Myocyte (in vitro differentiated cells): ENCODE results near the gene SLC25A38. TPM values are rescaled to one million over a fixed set of nuclear protein-coding genes. Genes with fewer than 3 reads are reported as not detected.
"Not testable (repeated sequence)": the region's sequence is repeated elsewhere in the genome, so short reads cannot be mapped to it uniquely, and the experiment has no call there.

ENCODE experiments used
- DNase-seq: peaks from one replicate; pipeline ENCODE4 v3.0.0-alpha.2; 2012; ENCODE audit warnings: low read depth
- total RNA-seq: library from RNA; depleted of rRNA; stranded (reverse); fragments of >200 nt; gene quantifications from 2 replicates; pipeline ENCODE4 v1.2.3, GENCODE V29; 2014

SLC25A38 gene
- total RNA-seq, 1 donor from 2014 or later = 28.5 TPM

- no peak for DNase-seq
Measured at GRCh38 chr3:39407259-39407629, 24.1 kb downstream of the SLC25A38 start.

- DNase-seq = no peak
Measured at GRCh38 chr3:39407773-39408492, 24.8 kb downstream of the SLC25A38 start.

- no peak for DNase-seq
Measured at GRCh38 chr3:39408493-39409372, 25.6 kb downstream of the SLC25A38 start.

GRCh38 chr3:39409514-39410136 lies 26.5 kb downstream of the SLC25A38 start:
- DNase-seq = no peak

DNA sequence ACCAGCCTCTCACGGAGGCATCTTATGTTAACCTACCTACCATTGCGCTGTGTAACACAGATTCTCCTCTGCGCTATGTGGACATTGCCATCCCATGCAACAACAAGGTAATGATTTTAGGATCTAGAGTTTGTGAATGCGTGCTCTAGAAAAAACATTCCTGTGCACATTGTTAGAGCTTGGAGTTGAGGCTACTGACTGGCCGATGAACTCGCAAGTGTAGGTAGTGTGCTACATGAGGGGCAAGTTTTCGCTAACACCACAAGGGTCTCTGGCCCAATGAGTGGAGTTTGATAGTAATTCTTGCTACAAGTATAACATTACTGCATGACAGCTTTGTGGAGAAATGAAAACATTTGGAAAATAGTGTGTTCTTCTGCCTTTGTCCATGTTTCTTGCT lies 27.7 kb downstream of the SLC25A38 start:
- DNase-seq = no peak

DNA sequence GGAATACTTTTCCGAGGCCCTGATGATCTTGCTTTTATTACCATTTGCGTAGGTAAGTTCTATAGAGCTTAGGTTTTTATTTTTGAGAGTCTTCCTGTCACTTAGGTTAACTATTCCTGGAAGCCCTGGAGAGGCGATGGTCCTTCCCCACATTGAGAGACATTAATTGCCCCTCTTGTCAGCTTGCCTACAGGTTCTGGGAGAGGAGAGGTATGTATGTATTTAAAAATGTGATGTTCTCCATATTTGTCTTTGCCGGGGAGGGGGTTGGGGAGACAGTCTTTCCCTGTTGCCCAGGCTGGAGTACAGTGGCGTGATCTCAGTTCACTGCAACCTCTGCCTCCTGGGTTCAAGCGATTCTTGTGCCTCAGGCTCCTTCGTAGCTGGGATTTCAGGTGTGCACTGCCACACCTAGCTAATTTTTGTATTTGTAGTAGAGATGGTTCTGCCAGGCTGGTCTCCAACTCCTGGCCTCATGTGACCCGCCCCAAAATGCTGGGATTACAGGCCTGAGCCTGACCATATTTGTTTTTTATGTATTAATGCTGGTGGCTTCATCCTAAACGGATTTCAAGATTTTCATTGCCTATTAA lies 29.6 kb downstream of the SLC25A38 start:
- DNase-seq = no peak

GRCh38 chr3:39413691-39414420 lies 30.7 kb downstream of the SLC25A38 start:
- no peak for DNase-seq

GRCh38 chr3:39414421-39414907 lies 31.3 kb downstream of the SLC25A38 start:
- peak; percentile 53 for DNase-seq

GRCh38 chr3:39415302-39415701 lies 32.1 kb downstream of the SLC25A38 start:
- DNase-seq = not testable (repeated sequence)

DNA sequence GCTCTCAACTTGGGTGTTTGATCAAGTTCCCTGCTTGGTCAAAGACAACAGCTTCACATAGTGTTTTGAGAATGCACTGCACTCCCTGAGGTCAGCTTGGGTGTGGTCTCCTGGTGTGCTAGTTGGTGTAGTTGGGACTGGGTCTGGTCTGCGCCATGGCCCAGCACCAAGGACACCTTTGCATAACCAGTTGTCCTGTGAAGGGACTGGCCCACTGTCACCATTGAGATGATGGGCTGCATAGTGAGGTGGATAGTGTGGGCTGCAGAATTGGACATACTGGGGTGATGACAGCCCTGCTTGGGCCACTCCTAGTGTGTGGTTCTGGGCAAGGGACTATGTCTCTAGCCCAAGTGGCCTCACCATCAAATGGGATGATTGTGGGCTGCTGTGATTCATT lies 32.8 kb downstream of the SLC25A38 start:
- peak; percentile 53 for DNase-seq

DNA sequence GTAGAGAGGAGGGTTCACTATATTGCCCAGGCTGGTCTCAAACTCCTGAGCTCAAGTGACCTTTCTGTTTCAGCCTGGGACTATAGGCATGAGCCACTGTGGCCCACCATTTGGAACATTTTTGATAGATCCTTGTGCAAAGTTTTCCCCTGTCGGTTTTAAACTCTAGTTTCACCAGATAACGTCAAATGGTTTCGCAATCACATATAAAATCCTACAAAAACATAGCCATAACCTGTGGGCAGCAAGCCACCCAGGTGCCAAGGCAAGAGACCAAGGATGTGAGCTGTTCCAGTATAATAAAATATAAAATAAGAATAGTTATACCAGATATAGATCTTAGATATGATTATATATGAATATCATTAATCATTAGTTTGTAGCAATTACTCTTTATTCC lies 33.8 kb downstream of the SLC25A38 start:
- DNase-seq = not testable (repeated sequence)

- DNase-seq = not testable (repeated sequence)
Measured at GRCh38 chr3:39418556-39419225, 35.5 kb downstream of the SLC25A38 start.

GRCh38 chr3:39419742-39420315 lies 36.7 kb downstream of the SLC25A38 start:
- no peak for DNase-seq

GRCh38 chr3:39420543-39420942 lies 37.4 kb downstream of the SLC25A38 start:
- no peak for DNase-seq

DNA sequence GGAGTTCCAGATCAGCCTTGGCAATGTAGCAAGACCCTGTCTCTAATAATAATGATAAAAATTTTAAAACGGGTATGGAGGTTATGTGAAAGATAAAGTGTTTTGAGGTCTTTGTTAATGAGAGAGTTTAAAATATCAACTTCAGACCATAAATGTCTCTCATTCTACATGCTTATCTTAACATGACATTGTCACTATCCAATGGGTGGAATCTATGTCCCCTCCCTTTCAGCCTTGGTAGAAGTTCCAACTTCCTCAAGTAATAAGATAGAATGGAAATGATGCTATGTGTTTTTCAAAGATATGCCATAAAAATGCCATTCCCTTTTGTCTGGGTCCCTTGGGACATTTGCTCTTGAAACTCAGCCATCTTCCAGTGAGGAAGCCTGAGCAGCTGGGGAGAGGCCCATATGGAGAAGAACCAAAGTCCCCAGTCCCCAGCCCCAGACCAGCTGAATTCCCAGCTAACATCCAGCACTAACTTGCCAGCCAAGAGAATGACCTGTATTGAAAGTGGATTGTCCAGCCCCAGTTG lies 40.3 kb downstream of the SLC25A38 start:
- DNase-seq = no peak

DNA sequence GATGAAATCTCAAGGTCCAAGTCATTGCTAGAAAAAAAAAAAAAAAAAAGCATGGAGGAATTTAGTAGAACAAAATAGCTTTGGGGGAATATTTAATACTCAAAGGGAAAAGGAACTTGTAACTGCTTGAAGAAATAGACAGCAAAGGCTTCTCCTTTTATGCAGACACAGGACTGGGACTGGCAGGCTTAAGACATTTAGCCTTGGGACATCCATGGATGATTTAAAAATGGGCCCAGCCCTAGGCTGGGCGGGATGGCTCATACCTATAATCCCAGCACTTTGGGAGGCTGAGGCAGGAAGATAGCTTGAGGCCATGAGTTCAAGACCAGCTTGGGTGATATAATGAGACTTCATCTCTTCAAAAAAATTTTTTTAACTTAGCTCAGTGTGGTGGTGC lies 43.1 kb downstream of the SLC25A38 start:
- no peak for DNase-seq

DNA sequence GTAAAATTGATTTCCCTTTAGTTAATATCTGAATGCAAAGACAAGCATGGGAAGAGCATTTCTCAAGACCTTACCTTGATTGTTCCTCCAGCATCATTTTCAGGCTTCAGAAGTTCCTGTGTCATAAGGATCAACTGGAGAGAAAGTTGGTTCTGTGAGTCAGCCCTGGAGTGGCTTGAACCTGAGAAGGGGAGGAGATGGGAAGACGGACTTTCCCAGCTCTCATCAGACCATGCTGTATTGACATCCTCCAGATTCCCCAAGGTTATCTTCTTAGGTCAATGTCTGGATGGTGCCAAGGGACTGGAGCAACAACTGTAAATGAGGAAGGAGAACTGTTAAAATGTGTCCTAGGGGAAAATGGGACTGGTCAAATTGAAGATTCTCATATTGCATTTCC lies 44.3 kb downstream of the SLC25A38 start:
- no peak for DNase-seq

GRCh38 chr3:39428745-39429201 lies 45.6 kb downstream of the SLC25A38 start:
- DNase-seq = no peak

DNA sequence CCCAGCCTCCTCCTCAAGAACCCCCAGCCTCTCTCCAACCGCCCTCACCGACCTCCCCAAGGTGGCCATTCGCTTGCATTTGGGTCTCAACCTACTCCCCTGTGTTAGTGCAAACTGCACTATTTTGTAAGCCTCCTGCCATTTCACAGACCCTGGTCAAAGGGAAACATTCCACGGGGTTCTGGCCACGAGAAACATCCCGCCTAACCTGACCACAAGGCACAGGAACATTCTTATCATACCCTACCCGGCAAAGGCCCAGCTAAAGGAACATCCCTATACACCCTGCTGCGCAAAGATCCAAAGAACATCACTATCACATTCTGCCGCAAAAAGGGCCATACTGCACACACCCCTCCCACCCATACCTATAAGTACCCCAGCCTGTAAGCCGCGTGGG lies 46.3 kb downstream of the SLC25A38 start:
- DNase-seq = no peak
